ENCODE measurements around the gene RBFOX2. TPM values are rescaled to one million over a fixed set of nuclear protein-coding genes. Genes with fewer than 3 reads are reported as not detected.

RBFOX2 gene
- total RNA-seq, 2 experiments from 2014 or later = 0.99 to 1.9 TPM

DNA sequence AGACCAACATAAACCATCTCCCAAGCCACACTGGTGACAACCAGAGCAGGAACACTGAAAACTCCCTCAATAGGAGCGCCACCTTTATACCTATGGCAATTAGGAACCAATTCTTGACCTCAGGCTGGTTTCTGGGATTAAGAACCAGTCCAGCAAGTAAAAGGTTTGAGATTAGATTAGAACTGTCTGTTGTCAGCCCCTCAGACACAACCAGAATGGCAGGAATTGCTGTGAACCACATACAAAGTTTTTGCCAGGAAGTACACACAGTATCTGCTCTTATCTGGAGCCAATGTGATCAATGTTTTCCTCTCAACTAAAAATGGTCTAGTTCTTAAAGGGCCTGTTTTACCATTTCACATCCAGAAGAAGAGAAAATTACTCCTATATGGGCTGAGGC, 55.2 kb downstream of the RBFOX2 start:
- Mint-ChIP-seq H3K36me3 (no peaks in the 10 kb centered on the region), H3K9me3 (ENCODE audit: low read depth) (no peaks in the 10 kb centered on the region), H3K4me3 (no peak overlapping the region), H3K27ac (no peak overlapping the region), H3K27me3 (peaks cover 11% of the 10 kb centered on the region), H3K4me1 (no peaks in the 10 kb centered on the region)
- ATAC-seq (no peak), DNase-seq (no peak)
- CTCF ChIA-PET = no interaction called here

GRCh38 chr22:35972559-35972958, 56.1 kb downstream of the RBFOX2 start:
- Mint-ChIP-seq H3K27me3 (peaks cover 19% of the 10 kb centered on the region), H3K4me1 (no peaks in the 10 kb centered on the region), H3K9me3 (ENCODE audit: low read depth) (no peaks in the 10 kb centered on the region), H3K4me3 (no peak overlapping the region), H3K36me3 (no peaks in the 10 kb centered on the region), H3K27ac (no peak overlapping the region)
- ATAC-seq (no peak), DNase-seq (no peak)
- CTCF ChIA-PET = no interaction called here

DNA sequence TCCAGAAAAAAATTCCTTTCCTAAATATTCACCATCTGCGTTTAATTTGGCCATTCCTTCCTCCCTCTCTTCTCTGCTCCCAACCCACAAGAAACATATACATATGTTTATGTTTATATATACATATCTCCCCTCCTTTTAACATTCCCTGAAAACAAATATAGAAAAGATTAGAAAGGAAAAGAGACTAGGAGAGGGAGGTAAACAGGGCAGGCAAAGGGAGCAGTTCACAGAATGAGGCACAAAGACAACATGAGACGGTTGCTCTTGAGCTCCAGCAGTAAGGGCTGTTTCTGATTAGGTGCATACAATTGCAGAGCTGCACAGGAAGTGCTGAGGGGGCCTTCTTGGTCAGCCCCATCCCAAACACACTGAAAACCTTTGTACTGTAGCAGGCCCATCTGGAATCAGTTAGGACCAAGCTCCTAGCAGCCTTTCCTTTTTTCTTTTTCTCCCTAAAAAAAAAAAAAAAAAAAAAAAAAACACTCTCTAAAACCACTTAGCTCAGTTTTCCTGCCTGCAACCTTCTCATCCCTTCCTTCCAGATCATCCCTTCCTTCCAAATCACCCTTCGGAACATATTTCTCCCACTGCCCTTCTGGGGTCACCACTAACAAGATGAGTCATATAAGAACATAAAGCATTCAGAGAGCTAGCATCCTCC, 57.0 kb downstream of the RBFOX2 start:
- DNase-seq (no peak), ATAC-seq (no peak)
- H3K36me3 Mint-ChIP-seq = no peaks in the 10 kb centered on the region
- CTCF ChIA-PET = interaction anchor here (0.8 kb wide), 1 partner anchor 153 kb away, joined by 3 read pairs; no protein-coding TSS in a partner anchor
- H3K27ac Mint-ChIP-seq = no peak overlapping the region
- H3K9me3 Mint-ChIP-seq (ENCODE audit: low read depth) = no peaks in the 10 kb centered on the region
- H3K27me3 Mint-ChIP-seq = peaks cover 27% of the 10 kb centered on the region
- no peaks in the 10 kb centered on the region for H3K4me1 Mint-ChIP-seq
- no peak overlapping the region for H3K4me3 Mint-ChIP-seq

DNA sequence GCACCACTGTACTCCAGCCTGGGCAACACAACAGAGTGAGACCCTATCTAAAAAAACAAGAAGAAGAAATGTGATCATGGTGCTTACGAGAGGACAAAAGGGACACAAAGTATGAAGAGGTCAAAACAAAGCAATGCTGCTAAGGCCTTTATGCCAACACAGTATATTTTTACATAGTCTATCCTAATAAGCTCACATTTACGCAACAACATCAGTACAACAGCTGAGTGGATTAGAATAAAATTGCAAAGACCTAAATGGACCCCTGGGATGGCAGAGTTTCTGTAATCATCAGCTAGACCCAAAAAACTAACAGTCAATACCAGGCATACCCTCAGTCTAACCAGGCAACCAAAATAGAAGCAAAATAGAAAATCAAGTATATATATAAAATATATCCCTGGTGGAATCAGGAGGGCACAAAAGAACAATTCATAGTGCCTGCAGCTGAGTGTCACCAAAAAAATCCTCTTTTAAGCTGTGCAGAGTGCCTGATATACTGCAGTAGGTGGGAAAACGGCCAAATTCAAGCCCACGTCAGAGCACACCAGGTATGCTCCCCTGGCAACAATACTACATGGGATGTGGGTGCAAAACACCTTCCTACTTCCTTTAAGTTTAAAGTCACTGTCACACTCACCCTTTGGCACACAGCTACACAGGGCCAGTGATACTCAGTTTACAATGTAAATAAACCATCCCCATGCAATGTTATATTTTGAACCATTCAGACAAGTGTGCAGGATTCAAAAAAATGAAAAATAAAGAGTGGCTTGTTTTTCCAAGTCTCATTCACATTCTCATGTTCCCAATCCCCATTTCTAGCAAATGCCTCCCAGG, 57.8 kb downstream of the RBFOX2 start:
- CTCF ChIA-PET = interaction anchor here (0.8 to 1.5 kb wide), 2 partner anchors 12 to 153 kb away, joined by 3 read pairs; no protein-coding TSS in a partner anchor
- no peak for DNase-seq
- no peak for ATAC-seq
- Mint-ChIP-seq H3K27ac (no peak overlapping the region), H3K9me3 (ENCODE audit: low read depth) (no peaks in the 10 kb centered on the region), H3K27me3 (peaks cover 28% of the 10 kb centered on the region), H3K4me3 (no peak overlapping the region), H3K36me3 (no peaks in the 10 kb centered on the region), H3K4me1 (no peaks in the 10 kb centered on the region)

DNA sequence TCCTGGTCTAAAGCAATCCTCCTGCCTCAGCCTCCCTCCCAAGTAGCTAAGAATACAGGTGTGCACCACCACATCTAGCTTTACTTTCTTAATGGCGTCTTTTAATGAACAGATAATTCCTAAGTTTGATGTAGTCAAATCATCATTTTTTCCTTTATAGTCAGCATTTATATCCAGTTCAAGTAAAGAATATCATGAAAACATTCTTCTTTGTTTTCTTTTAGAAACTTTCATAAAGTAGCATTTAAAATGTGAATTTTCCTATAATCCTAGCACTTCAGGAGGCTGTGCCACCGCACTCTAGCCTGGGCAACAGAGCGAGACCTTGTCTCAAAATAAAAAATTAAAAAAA, 61.6 kb downstream of the RBFOX2 start:
- Mint-ChIP-seq H3K27me3 (peaks cover 24% of the 10 kb centered on the region), H3K4me1 (no peaks in the 10 kb centered on the region), H3K36me3 (no peaks in the 10 kb centered on the region), H3K9me3 (ENCODE audit: low read depth) (no peaks in the 10 kb centered on the region), H3K27ac (no peak overlapping the region), H3K4me3 (no peak overlapping the region)
- ATAC-seq (no peak), DNase-seq (no peak)
- CTCF ChIA-PET = no interaction called here

DNA sequence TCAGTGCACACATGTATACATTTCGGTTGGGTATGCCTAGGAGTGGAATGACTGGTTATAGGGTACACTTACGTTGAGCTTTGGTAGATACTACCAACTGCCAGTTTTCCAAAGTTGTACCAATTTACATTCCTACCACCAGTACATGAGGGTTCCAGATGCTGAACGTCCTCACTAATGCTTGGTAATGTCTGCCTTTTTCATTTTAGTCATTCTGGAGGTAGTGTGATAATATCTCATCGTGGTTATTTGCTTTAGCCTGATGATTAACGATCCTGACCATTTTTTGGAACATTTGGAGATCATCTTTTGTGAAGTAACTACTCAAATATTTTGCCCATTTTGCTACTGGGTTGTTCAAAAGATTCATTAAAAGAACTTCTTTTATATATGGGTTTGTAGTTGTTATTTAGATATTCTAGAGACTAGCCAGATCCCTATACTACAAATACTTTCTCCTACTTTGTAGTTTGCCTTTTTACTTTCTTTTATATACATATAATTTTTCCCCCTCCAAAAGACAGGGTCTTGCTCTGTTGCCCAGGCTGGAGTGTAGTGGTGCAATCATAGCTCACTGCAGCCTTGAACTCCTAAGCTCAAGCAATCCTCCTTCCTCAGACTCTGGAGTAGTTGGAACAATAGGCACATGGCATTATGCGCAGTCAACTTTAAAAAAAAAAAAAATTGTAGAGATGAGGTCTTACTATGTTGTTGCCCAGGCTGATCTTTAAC, 62.1 kb downstream of the RBFOX2 start:
- CTCF ChIA-PET = no interaction called here
- DNase-seq = no peak
- Mint-ChIP-seq H3K27ac (no peak overlapping the region), H3K9me3 (ENCODE audit: low read depth) (no peaks in the 10 kb centered on the region), H3K36me3 (no peaks in the 10 kb centered on the region), H3K4me1 (no peaks in the 10 kb centered on the region), H3K27me3 (peaks cover 28% of the 10 kb centered on the region), H3K4me3 (no peak overlapping the region)
- no peak for ATAC-seq

GRCh38 chr22:35963237-35963810, 65.3 kb downstream of the RBFOX2 start:
- Mint-ChIP-seq H3K4me3 (no peak overlapping the region), H3K4me1 (no peaks in the 10 kb centered on the region), H3K9me3 (ENCODE audit: low read depth) (no peaks in the 10 kb centered on the region), H3K27me3 (peaks cover 32% of the 10 kb centered on the region), H3K36me3 (no peaks in the 10 kb centered on the region), H3K27ac (no peak overlapping the region)
- CTCF ChIA-PET = no interaction called here
- DNase-seq = no peak
- no peak for ATAC-seq

GRCh38 chr22:35961480-35962295, 66.9 kb downstream of the RBFOX2 start:
- Mint-ChIP-seq H3K9me3 (ENCODE audit: low read depth) (no peaks in the 10 kb centered on the region), H3K27ac (no peak overlapping the region), H3K27me3 (peaks cover 16% of the 10 kb centered on the region), H3K36me3 (no peaks in the 10 kb centered on the region), H3K4me3 (no peak overlapping the region), H3K4me1 (no peaks in the 10 kb centered on the region)
- ATAC-seq (no peak), DNase-seq (no peak)
- CTCF ChIA-PET = interaction anchor here (2.1 kb wide), 1 partner anchor 104 kb away, joined by 6 read pairs; no protein-coding TSS in a partner anchor

DNA sequence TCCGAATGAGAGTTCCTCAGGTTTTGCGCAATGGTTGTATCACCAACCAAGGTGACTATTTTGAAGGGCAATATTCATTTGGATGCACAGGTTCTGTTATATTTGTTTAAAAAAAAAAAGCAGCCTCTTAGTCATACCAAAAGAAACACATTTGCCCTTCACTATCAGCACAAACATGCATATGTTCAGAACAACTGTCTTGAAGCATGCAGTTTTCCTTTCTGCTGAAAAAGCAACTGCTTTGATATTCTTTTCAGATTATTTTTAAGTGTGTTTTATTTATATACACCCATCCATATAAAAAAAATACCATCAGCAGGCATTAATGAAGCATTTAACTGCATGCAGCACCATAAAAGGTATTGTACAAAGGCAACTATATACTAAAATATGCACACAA, 67.8 kb downstream of the RBFOX2 start:
- H3K36me3 Mint-ChIP-seq = no peaks in the 10 kb centered on the region
- CTCF ChIA-PET = interaction anchor here (1.7 to 2.1 kb wide), 2 partner anchors 105 to 163 kb away, joined by 3 to 6 read pairs; no protein-coding TSS in a partner anchor
- no peak overlapping the region for H3K4me3 Mint-ChIP-seq
- H3K27ac Mint-ChIP-seq = no peak overlapping the region
- ATAC-seq (no peak), DNase-seq (no peak)
- H3K4me1 Mint-ChIP-seq = no peaks in the 10 kb centered on the region
- peaks cover 12% of the 10 kb centered on the region for H3K27me3 Mint-ChIP-seq
- no peaks in the 10 kb centered on the region for H3K9me3 Mint-ChIP-seq (ENCODE audit: low read depth)

DNA sequence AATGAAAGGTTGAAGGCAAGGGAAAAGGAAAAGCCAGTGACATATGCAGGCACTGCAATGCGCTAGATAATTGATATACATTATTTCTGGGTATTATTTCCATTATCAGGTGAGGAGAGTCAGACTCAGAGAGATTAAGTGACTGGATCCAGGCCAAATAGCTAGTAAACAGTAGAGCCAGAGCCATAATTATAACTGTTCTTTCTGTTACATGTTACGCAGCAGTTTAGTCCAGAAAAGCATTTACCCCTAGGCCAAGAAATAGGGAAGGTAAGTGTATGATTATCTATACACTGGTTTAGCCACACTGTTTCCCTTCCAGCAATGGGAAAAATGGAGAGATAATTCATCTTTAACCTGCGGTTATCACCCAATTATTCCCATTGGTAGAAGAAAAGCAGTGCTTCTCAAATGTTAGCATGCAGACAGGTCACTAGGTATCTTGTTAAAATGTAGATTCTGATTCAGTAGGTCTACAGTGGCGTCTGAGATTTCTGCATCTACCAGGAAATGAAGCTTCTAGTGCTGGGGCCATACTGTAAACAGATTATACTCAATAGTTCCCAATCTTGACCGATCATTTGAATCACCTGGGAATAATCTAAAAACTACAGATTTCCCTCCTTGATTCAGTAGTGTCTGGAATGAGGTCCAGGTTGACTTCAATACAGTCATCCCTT, 69.4 kb downstream of the RBFOX2 start:
- Mint-ChIP-seq H3K36me3 (no peaks in the 10 kb centered on the region), H3K27me3 (peaks cover 12% of the 10 kb centered on the region), H3K27ac (no peak overlapping the region), H3K9me3 (ENCODE audit: low read depth) (no peaks in the 10 kb centered on the region), H3K4me1 (no peaks in the 10 kb centered on the region), H3K4me3 (no peak overlapping the region)
- no peak for DNase-seq
- ATAC-seq = no peak
- CTCF ChIA-PET = interaction anchor here (1.7 kb wide), 1 partner anchor 165 kb away, joined by 3 read pairs; no protein-coding TSS in a partner anchor

GRCh38 chr22:35958334-35958733, 70.3 kb downstream of the RBFOX2 start:
- Mint-ChIP-seq H3K36me3 (no peaks in the 10 kb centered on the region), H3K27ac (no peak overlapping the region), H3K9me3 (ENCODE audit: low read depth) (no peaks in the 10 kb centered on the region), H3K4me3 (no peak overlapping the region), H3K4me1 (no peaks in the 10 kb centered on the region), H3K27me3 (peaks cover 12% of the 10 kb centered on the region)
- DNase-seq (no peak), ATAC-seq (no peak)
- CTCF ChIA-PET = no interaction called here

GRCh38 chr22:35957589-35957988, 71.0 kb downstream of the RBFOX2 start:
- no peak for ATAC-seq
- H3K9me3 Mint-ChIP-seq (ENCODE audit: low read depth) = no peaks in the 10 kb centered on the region
- H3K27ac Mint-ChIP-seq = no peak overlapping the region
- H3K4me3 Mint-ChIP-seq = no peak overlapping the region
- no peaks in the 10 kb centered on the region for H3K36me3 Mint-ChIP-seq
- peaks cover 12% of the 10 kb centered on the region for H3K27me3 Mint-ChIP-seq
- no peak for DNase-seq
- CTCF ChIA-PET = no interaction called here
- H3K4me1 Mint-ChIP-seq = no peaks in the 10 kb centered on the region
